CD14-positive monocyte (primary cell): ENCODE results near the gene GPRC5A. TPM values are rescaled to one million over a fixed set of nuclear protein-coding genes. Genes with fewer than 3 reads are reported as not detected.

Experiments
- DNase-seq, 3 donors: peaks; one replicate each; pipeline ENCODE4 v3.0.0-alpha.2; 2011 to 2022
- H2AFZ ChIP-seq: 2 replicates; pipeline ENCODE4 v1.6.0; 2012; ENCODE audit warnings: mild to moderate bottlenecking, low read depth, low read length, inconsistent platforms; ENCODE audit not compliant: insufficient read depth, poor library complexity, severe bottlenecking
- H3K27ac ChIP-seq, 2 donors: 1 replicate in 1 of 2; 2 replicates in 1 of 2; pipeline ENCODE4 v1.5.1; 2012 to 2013; ENCODE audit warnings: low read length in 2 of 2, control low read depth in 1 of 2, inconsistent platforms in 1 of 2, low read depth in 1 of 2, mild to moderate bottlenecking in 1 of 2
- H3K27me3 ChIP-seq, 2 donors: one replicate each; pipeline versions ENCODE4 v1.6.0 to v1.6.1; 2011 to 2013; ENCODE audit warnings: low read length in 2 of 2; ENCODE audit not compliant: control insufficient read depth in 2 of 2, insufficient read depth in 2 of 2
- H3K36me3 ChIP-seq, 2 donors: replicated peaks in 1 of 2; 1 replicate in 1 of 2; 2 replicates in 1 of 2; pipeline versions ENCODE4 v1.5.1 to v1.6.1; 2012 to 2013; ENCODE audit warnings: low read length in 2 of 2, control low read depth in 1 of 2, inconsistent platforms in 1 of 2, mild to moderate bottlenecking in 1 of 2; ENCODE audit not compliant: insufficient read depth in 2 of 2, control insufficient read depth in 1 of 2
- H3K4me1 ChIP-seq, 2 donors: 1 replicate in 1 of 2; 2 replicates in 1 of 2; pipeline versions ENCODE4 v1.5.1 to v1.6.1; 2012 to 2013; ENCODE audit warnings: low read length in 2 of 2, control low read depth in 1 of 2, inconsistent platforms in 1 of 2, mild to moderate bottlenecking in 1 of 2, moderate library complexity in 1 of 2; ENCODE audit not compliant: insufficient read depth in 2 of 2, control insufficient read depth in 1 of 2
- H3K4me2 ChIP-seq: replicated peaks from 2 replicates; pipeline ENCODE3; 2012; ENCODE audit warnings: low read length, moderate library complexity, mild to moderate bottlenecking; ENCODE audit not compliant: poor library complexity, severe bottlenecking; ENCODE audit errors: extremely low read depth
- H3K4me3 ChIP-seq, 3 experiments: fragments of 200-600 bp in 1 of 3; sonication (generic) in 1 of 3; replicated peaks in 1 of 3; 1 replicate in 2 of 3; 2 replicates in 1 of 3; pipeline ENCODE4 v1.5.1; 2011 to 2013; ENCODE audit warnings: low read length in 3 of 3, mild to moderate bottlenecking in 3 of 3, control low read depth in 2 of 3, low read depth in 2 of 3, inconsistent platforms in 1 of 3, moderate library complexity in 1 of 3
- H3K79me2 ChIP-seq: 2 replicates; pipeline ENCODE4 v1.6.0; 2012; ENCODE audit warnings: mild to moderate bottlenecking, control low read depth, inconsistent platforms, low read length, moderate library complexity; ENCODE audit not compliant: insufficient read depth
- H3K9ac ChIP-seq: 2 replicates; pipeline ENCODE4 v1.6.0; 2017; ENCODE audit warnings: low read length, mild to moderate bottlenecking; ENCODE audit not compliant: insufficient read depth, poor library complexity, severe bottlenecking
- H3K9me3 ChIP-seq, 2 donors: replicated peaks in 1 of 2; 1 replicate in 1 of 2; 2 replicates in 1 of 2; pipeline versions ENCODE4 v1.5.1 to v1.6.1; 2012 to 2013; ENCODE audit warnings: low read length in 2 of 2, control low read depth in 1 of 2; ENCODE audit not compliant: control insufficient read depth in 1 of 2, insufficient read depth in 1 of 2
- H4K20me1 ChIP-seq: 2 replicates; pipeline ENCODE4 v1.6.0; 2012; ENCODE audit warnings: mild to moderate bottlenecking, low read length, control low read depth, moderate library complexity; ENCODE audit not compliant: insufficient read depth
- H3K27ac Mint-ChIP-seq, 7 donors: one replicate each; pipeline ENCODE4 v1.8.0; 2020; ENCODE audit warnings: mild to moderate bottlenecking in 7 of 7, mixed read lengths in 7 of 7, moderate library complexity in 6 of 7, inconsistent platforms in 2 of 7
- H3K27me3 Mint-ChIP-seq, 3 donors: one replicate each; pipeline ENCODE4 v1.8.0; 2021 to 2022; ENCODE audit warnings: low read depth in 3 of 3, mild to moderate bottlenecking in 3 of 3, mixed read lengths in 3 of 3, moderate library complexity in 3 of 3, inconsistent platforms in 1 of 3
- H3K36me3 Mint-ChIP-seq, 2 donors: one replicate each; pipeline ENCODE4 v1.8.0; 2020; ENCODE audit warnings: mixed read lengths in 2 of 2, inconsistent platforms in 1 of 2, mild to moderate bottlenecking in 1 of 2
- H3K4me1 Mint-ChIP-seq: one replicate; pipeline ENCODE4 v1.8.0; 2020; ENCODE audit warnings: mild to moderate bottlenecking, mixed read lengths
- H3K4me3 Mint-ChIP-seq, 2 donors: one replicate each; pipeline ENCODE4 v1.8.0; 2020; ENCODE audit warnings: mild to moderate bottlenecking in 2 of 2, mixed read lengths in 2 of 2, moderate library complexity in 1 of 2
- H3K9me3 Mint-ChIP-seq, 7 donors: one replicate each; pipeline ENCODE4 v1.8.0; 2020 to 2022; ENCODE audit warnings: mixed read lengths in 7 of 7, mild to moderate bottlenecking in 6 of 7, moderate library complexity in 6 of 7, inconsistent platforms in 2 of 7
- WGBS: methylation state at CpG from one replicate; pipeline ENCODE4 v1.1.5; 2013; ENCODE audit warnings: missing lambda C conversion rate; ENCODE audit not compliant: insufficient coverage; 5-methylcytosine and 5-hydroxymethylcytosine counted together
- intact Hi-C, 2 donors: fragments of 100-400 bp; cut with micrococcal nuclease; formaldehyde crosslinking; loops; one replicate each; pipeline versions ENCODE4 v1.15.0 to v1.15.1; 2023
- polyA plus RNA-seq, 3 donors: library from polyadenylated mRNA; depleted of rRNA in 1 of 3; unstranded in 2 of 3; stranded (reverse) in 1 of 3; fragments of 300-500 nt in 2 of 3; fragments of >200 nt in 1 of 3; fragmentation: Illumina TruSeq in 2 of 3; gene quantifications; 1 replicate in 2 of 3; 2 replicates in 1 of 3; pipeline ENCODE4 v1.2.3, GENCODE V29; 2012 to 2021
- TF ChIP-seq, protein P1 (sequence below): fragments of 200-600 bp; IDR thresholded peaks from one replicate; pipeline ENCODE4 v1.8.0; 2022; ENCODE audit warnings: antibody characterized with exemption, mild to moderate bottlenecking

The GPRC5A gene
- polyA plus RNA-seq, 3 donors, result 0.43 TPM; not detected in 2

DNA sequence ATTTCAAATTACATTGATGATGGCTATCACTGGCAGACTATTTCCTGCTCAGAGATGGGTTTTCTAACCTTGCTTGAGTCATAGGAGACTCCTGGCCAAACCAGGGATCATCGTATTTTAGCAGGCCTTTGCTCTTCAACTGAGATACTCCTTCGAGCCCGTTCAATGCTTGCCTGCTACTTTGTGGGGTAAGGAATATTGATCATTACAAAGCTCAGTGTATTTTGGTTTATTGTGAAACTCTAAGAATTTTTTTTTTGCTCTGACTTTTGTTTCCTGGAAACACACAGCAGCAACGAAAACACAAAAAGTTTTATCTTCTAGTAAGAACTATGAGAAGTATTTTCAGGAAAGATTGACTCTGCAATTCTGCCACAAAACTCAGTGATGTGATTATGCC is 56.5 kb downstream of the GPRC5A start:
- Histone ChIP-seq H3K9ac (no peak overlapping the region), H4K20me1 (no peaks in the 10 kb centered on the region), H3K27ac (no peak overlapping the region), H3K79me2 (no peaks in the 10 kb centered on the region), H3K4me1 (no peaks in the 10 kb centered on the region), H3K9me3 (no peaks in the 10 kb centered on the region), H3K4me2 (no peak overlapping the region), H3K36me3 (no peaks in the 10 kb centered on the region), H3K4me3 (no peak overlapping the region), H2AFZ (no peak overlapping the region), H3K27me3 (no peaks in the 10 kb centered on the region)
- peaks cover 0 to 8% (median 5%) of the 10 kb centered on the region in 3 donors for H3K27me3 Mint-ChIP-seq
- TF ChIP-seq, protein P1, sequence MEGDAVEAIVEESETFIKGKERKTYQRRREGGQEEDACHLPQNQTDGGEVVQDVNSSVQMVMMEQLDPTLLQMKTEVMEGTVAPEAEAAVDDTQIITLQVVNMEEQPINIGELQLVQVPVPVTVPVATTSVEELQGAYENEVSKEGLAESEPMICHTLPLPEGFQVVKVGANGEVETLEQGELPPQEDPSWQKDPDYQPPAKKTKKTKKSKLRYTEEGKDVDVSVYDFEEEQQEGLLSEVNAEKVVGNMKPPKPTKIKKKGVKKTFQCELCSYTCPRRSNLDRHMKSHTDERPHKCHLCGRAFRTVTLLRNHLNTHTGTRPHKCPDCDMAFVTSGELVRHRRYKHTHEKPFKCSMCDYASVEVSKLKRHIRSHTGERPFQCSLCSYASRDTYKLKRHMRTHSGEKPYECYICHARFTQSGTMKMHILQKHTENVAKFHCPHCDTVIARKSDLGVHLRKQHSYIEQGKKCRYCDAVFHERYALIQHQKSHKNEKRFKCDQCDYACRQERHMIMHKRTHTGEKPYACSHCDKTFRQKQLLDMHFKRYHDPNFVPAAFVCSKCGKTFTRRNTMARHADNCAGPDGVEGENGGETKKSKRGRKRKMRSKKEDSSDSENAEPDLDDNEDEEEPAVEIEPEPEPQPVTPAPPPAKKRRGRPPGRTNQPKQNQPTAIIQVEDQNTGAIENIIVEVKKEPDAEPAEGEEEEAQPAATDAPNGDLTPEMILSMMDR, result no peak
- H3K4me3 Mint-ChIP-seq, result no peak overlapping the region
- peaks cover 0 to 2% (median 0%) of the 10 kb centered on the region in 7 donors for H3K9me3 Mint-ChIP-seq
- 100% methylated on average over 1 of the region's 4 CpGs for WGBS
- intact Hi-C loops, result no loop called here
- H3K4me1 Mint-ChIP-seq, result no peaks in the 10 kb centered on the region
- no peaks in the 10 kb centered on the region for H3K36me3 Mint-ChIP-seq
- no peak for DNase-seq
- no peak overlapping the region for H3K27ac Mint-ChIP-seq

DNA sequence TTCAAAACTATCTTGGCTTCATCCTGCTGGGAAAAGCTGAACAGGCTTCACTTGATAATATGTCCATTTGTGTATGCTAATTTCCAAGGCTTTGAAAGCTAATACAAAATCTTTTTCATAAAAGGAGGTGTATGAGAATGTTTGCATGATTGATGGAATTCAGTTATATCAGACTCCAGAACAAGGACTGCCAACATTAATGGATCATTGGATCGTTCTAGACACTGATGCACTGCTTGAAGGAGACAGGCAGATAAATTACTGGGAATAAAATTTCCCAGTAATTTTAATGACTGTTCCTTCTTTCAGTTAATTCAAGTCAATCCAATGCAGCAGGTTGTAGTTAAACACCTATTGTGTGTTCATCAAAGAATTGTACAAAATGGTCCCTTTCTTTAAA is 60.1 kb downstream of the GPRC5A start:
- H3K36me3 ChIP-seq, result no peaks in the 10 kb centered on the region
- H3K9me3 Mint-ChIP-seq, result peaks cover 0 to 7% (median 2%) of the 10 kb centered on the region in 7 donors
- no CpG with 5 or more reads among the region's 1 CpG for WGBS

More for the DNA sequence above, 60.1 kb downstream of the GPRC5A start:
- Mint-ChIP-seq H3K27me3 (peaks cover 1 to 4% (median 2%) of the 10 kb centered on the region in 3 donors), H3K4me3 (no peak overlapping the region), H3K27ac (no peak overlapping the region), H3K36me3 (no peaks in the 10 kb centered on the region), H3K4me1 (no peaks in the 10 kb centered on the region)
- H3K9me3 ChIP-seq, result no peaks in the 10 kb centered on the region
- no peaks in the 10 kb centered on the region for H3K4me1 ChIP-seq
- TF ChIP-seq, protein P1, result no peak
- H3K4me2 ChIP-seq, result no peak overlapping the region
- H3K27me3 ChIP-seq, result no peaks in the 10 kb centered on the region
- H3K27ac ChIP-seq, result no peak overlapping the region
- no peak overlapping the region for H2AFZ ChIP-seq
- DNase-seq, result no peak
- H4K20me1 ChIP-seq, result no peaks in the 10 kb centered on the region
- H3K4me3 ChIP-seq, result no peak overlapping the region
- H3K9ac ChIP-seq, result no peak overlapping the region
- intact Hi-C loops, result no loop called here
- no peaks in the 10 kb centered on the region for H3K79me2 ChIP-seq
